Activated CD4-positive, alpha-beta T cell treated with anti-CD3 and anti-CD28 coated beads for 24 hours (primary cell): ENCODE measurements around the gene SORL1.
"Not testable (repeated sequence)": the region's sequence is repeated elsewhere in the genome, so short reads cannot be mapped to it uniquely, and the experiment has no call there.

ENCODE experiments used
- DNase-seq, 2 donors: peaks; one replicate each; pipeline ENCODE4 v3.0.0-alpha.2; 2020; ENCODE audit warnings: low read depth in 2 of 2

The SORL1 gene

DNA sequence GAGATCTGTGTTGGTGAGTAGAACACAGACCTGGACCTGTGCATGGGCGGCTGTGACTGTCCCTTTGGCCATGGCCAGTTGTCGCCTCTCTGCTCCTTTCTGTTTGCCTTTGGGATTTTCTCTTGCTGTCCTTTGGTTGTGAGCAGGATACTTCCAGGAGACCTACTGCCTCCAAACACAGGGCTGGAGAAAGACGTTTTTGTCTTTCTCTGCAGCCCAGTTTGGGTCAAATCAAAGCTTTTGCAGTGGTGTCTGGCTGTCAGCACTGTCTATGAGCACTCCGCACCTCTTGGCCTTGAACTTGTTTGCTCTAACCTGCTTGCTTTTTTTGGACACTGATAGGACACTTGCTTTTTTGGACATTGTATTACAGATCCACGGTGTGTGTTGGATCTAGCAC is 109.6 kb downstream of the SORL1 start:
- DNase-seq = no peak

DNA sequence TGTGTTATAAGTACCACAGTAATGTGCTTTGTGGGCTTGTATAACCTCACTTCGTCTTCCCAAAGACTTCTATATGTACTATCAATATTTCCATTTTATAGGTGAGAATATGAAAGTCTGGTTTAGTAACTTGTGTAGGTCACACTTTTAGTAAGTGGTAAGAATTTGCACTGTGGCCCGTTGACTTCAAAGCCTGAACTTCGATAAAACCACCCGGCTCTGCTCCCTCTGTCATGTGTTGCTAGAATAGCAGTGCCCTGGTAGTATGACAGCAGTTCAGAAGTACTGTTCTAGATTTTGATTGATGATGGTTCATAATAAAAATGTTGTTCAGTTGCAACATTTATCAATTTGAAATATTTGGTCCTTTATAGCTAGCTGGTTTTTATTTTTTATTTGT is 110.9 kb downstream of the SORL1 start:
- peak; percentile 9 to 10 for DNase-seq

DNA sequence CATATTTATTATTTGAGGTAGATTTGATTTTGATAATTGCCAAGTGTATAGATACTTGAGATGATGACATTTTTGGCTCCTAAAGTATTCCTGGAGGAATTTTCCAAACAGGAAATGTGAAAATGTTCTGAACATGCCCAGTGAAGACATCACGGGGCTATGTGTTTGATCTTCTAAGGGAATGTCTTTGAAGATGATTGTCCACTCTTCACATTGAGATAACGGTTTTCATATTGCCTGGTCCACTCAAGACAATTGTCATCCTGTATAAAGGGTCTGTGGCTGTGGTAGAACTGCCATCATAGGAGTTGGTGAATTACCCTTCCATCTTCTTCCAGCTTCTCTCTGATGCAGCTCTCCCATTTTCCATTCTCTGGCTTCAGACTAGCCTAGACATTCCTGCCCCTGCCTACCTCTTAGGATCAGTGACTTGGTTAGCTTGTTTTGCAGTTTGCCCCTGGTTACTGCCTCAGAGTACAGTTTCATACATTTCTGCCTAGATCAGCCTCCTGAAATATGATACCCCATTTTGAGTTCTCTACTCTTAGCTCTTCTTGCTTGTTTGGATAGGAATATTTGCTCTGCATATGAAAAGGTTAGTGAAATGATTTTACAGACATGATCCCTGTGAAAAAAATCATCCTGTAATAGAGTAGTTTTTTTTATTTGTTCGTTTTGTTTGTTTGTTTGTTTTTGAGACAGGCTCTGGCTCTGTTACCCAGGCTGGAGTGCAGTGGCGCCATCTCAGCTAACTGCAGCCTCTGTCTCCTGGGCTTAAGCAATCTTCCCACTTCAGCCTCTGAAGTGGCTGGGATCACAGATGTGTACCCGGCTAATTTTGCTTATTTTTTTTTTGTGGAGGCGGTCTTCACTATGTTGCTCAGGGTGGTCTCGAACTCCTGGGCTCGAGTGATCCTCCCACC is 112.0 kb downstream of the SORL1 start:
- DNase-seq = no peak

DNA sequence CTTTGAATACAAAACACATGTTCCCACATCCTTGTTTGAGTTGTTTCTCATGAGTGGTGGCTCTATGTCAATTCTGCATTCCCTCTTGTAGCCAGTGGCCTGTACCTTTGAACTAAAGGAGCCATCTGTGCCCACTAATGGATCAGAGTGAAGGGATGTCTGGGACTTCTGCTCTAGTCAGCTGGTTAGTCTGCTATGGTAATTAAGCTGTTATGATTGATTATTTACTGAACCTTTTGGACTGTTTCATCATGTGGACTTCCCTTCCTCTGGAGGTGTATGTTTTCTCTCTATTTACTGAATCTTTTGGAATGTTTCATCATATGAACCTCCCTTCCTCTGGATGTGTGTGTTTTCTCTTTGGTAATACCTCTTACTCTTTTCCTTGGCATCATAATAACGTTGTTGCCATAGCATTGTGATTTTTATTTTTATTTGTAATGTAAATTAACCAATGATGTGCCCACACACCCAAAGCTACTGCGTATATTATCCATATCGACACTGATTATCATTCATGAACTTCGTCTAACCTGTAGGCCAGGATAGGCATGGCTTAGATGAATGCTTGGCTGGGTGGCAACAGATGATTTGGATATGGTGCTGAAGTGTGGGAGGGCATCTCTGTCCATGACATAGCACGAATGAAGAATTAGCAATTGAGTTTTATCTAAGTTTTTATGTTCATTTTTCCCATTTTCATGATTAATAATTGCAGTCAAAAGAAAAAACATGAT is 113.0 kb downstream of the SORL1 start:
- no peak for DNase-seq

DNA sequence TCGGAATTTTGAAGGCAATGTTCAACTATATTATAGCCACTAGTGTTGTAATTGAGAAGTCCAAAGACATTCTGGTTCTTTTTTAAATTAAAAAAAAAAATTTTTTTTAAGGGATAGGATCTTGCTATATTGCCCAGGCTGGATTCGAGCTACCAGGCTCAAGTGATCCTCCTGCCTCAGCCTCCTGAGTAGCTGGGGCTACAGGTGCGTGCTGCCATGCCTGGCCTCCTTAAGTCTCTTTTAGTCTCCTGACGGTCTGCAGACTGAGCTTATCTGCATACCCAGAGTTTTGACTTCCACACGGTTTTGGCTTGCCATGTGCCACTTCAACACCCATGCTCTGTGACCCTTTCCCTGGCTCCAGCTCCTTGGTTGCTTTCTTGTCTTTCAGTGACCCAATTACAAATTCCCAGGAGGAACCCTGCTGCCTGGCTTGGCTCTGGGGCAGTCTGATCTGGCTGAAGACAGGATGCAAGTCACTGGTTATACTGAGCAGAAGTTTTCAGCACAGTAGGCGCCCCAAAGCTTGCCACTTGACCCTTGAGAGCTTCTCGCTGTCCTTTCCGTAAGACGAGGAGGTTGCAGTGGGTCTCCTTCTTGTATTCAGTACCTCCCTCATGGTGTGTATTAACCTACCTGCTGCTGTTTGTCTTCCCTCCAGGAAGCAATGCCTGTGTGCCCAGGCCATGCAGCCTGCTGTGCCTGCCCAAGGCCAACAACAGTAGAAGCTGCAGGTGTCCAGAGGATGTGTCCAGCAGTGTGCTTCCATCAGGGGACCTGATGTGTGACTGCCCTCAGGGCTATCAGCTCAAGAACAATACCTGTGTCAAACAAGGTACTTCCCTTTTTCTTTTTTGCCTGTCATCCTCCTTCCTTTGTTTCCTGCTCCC is 114.4 kb downstream of the SORL1 start:
- DNase-seq = no peak

DNA sequence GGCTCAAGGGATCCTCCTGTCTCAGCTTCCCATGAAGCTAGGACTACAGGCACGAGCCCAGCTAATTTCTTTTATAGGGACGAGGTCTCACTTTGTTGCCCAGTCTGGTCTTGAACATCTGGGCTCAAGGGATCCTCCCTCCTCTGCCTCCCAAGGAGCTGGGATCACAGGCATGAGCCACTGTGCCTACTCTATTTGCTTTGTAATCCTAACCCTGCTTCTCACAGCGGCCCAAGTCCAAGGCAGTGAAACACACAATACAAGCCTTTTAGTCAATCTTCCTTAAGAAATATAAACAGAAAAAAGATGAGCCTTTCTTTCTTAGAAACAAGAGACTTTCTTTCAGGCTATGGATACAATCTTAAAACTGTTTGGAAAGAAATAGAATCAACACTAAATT is 115.9 kb downstream of the SORL1 start:
- no peak for DNase-seq

DNA sequence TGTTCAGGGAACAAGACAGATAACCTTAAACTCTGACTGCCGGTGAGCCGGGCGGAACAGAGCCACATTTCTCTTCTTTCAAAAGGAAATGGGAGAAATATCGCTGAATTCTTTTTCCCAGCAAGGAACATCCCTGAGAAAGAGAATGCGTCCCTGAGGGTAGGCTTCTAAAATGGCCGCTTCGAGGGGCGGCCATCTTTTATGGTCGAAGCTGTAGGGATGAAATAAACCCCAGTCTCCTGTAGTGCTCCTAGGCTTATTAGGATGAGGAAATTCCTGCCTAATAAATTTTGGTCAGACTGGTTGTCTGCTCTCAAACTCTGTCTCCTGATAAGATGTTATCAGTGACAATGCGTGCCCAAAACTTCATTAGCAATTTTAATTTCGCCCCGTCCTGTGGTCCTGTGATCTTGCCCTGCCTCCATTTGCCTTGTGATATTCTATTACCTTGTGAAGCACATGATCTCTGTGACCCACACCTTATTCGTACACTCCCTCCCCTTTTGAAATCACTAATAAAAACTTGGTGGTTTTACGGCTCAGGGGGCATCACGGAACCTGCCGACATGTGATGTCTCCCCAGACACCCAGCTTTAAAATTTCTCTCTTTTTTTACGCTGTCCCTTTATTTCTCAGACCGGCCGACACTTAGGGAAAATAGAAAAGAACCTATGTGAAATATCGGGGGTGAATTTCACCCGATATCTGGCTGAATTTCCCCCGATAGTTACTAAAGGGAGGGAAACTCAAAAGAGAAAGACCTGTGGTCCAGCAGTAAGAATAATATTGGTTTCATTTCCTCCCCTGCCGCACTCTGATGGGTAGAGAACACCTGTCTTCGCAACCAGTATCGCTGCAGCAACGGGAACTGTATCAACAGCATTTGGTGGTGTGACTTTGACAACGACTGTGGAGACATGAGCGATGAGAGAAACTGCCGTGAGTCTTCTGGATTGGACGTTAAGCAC is 117.5 kb downstream of the SORL1 start:
- not testable (repeated sequence) for DNase-seq

DNA sequence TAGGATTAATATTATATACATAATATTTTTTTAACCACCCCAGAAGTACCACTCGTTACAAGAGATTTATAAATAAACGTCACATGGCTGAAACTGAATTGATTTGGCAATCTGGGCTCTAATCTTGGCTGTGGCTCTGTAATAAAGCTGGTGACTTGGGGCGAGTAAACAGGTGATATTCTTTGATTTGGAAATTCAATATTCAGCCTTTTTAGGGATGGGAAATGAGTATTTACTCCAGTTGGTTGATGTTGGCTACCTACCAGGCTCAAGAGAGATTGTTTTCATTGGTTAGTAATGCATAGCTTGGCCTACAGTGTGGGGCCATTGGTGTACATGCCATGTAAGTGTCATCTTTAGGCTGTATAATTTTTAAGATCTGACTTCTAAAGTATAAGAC is 118.3 kb downstream of the SORL1 start:
- DNase-seq = no peak

DNA sequence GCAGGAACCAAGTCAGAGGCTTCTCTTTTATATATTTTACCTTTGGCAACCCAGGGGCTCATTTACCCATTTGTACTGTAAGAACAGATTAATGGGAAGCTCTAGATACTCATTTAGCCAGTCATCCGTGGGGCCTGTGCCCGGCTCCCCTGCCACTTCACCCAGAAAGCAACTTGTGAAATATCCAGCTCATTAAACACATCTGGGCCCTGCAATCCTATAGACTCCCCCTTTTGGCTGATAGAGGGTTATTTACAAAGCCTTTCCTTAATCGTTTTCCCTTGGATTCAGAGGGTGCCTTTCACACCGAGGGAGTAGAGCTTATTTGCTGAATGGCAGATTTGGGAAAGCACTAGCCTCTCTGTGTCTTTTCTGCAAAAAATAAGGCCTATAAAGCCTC is 119.4 kb downstream of the SORL1 start:
- DNase-seq = no peak

DNA sequence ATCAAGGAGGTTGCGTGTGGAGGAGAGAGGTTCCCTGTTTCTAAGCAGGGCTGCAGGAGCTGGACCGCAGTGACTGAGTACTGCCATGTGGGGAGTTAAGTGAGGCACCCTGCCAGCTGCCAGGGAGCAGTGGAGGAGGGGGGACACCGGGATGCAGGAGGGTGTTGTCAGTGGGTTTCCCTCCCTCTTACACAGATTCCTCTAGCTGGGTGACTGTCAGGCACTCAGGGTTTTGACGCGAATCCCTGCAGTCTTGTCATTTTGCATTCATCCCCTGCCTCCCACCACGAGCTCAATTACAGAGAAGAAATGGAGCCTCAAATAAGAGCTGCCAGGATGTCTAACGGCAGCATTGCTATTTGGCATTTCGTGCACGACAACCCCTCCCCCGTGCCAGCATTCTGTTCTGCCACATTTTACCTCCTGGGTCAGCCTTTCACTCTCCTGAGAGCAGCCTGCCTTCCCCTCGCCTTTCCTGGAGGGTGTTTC is 120.5 kb downstream of the SORL1 start:
- no peak for DNase-seq

DNA sequence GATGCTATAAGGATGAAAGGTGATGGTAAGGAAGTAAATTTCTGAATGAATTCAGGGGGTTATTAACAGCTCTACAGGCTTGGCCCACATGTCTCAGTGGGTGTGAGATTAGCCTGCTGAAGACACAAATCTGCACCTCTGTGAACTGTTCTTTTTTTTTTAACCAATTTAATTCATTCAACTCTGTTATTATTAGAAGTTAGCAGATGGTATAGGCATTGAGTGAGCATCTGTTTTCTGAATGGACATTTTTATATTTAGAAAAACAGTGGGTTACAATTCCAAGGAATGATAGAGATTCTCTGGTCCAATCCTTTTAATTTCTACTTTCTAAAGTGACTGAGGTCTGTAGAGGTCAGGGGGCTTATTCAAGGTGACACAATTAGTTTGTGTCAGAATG is 122.7 kb downstream of the SORL1 start:
- no peak for DNase-seq

DNA sequence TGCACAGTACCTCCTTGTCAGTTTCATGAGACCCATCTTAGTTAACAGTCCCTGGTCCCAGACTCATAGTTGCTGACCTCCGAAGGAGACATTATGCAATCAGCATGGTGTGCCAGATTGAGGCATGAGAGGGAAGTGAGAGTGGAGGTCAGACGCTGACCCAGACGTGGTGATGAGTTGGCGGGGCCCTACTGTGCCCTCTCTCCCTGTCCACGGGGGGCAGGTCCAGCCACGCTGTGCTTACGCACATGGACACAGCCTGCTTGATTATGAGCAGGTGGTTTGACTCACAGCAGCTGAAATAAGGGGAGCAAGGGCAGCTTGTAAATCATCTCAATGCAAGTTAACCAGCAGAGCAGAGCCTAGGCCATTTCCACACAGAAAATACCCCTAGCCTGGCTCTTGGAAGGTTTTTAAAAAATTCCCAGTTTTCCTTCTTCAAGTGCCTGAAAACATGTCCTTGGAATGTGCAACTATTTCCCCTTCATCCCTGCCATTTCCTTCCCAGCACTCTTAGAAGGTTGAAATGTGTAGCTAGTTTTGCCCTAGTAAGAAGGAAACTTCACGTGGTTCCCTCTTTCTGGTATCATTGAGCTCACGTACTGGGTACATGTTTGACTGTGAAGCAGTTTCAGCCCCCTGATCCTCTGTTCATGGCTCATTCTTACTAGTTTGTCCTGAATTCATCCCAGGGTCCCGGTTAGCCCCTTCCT is 123.3 kb downstream of the SORL1 start:
- no peak for DNase-seq

DNA sequence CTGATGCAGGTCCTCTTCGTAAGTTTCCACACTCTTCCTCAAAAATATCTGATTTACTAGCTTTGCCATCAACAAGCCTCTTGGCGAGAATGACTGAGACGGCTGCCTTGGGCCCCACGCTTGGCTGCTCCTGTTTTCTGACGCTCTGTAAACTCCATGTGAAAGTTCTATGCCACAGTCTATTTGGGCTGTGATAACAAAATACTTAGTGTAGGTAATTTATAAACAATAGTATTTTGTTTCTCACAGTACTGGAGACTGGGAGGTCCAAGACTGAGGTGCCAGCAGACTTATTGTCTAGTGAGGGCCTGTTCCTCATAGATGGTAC is 123.8 kb downstream of the SORL1 start:
- DNase-seq = no peak

DNA sequence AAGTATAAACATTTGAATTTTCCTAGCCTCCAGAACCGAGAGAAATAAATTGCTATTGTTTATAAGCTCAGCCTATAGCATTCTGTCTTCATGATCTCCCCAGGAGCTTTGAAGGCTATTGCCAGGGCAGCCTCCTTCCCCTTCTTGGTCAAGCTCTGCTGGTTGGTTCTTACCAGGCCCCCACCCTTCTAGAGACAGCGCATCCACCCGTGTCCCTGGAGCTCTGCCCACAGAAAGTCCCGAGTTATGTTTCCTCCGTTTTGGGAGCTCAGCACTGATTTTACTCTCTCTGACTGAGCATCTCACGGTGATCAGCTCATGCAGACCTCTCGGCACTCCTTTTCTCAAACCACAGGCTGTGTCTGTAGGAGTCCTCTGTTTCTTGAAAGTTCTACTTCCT is 124.4 kb downstream of the SORL1 start:
- DNase-seq = no peak

DNA sequence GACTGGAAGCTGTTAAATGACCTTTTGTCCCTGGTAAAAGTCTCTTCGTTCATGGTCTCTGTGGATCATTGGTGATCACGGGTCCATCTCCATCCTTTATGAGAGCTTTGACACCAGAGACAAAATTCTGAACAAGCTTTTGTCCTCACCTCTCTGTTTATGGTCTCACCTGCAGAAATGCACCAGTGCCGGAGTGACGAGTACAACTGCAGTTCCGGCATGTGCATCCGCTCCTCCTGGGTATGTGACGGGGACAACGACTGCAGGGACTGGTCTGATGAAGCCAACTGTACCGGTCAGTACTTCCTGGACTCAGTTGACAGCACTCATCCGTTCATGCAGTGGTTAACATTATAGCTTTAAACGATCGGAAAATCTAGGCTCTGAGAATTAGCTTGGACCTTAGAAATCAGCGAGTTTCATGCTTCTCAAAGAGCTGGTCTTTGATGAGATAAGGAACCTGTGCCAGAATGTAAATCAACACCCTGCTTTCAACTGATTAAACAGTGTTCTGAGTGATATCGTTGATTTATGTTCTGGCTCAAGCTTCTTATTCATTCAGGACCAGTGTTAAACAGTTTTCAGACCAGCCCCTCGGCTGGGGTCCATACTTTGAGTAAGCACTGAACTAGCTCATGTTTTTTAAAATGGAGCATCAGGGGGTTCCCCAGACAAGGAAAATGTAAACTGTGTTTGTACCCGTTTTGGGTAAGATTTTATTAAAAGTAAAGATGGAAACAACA is 125.2 kb downstream of the SORL1 start:
- DNase-seq = no peak

DNA sequence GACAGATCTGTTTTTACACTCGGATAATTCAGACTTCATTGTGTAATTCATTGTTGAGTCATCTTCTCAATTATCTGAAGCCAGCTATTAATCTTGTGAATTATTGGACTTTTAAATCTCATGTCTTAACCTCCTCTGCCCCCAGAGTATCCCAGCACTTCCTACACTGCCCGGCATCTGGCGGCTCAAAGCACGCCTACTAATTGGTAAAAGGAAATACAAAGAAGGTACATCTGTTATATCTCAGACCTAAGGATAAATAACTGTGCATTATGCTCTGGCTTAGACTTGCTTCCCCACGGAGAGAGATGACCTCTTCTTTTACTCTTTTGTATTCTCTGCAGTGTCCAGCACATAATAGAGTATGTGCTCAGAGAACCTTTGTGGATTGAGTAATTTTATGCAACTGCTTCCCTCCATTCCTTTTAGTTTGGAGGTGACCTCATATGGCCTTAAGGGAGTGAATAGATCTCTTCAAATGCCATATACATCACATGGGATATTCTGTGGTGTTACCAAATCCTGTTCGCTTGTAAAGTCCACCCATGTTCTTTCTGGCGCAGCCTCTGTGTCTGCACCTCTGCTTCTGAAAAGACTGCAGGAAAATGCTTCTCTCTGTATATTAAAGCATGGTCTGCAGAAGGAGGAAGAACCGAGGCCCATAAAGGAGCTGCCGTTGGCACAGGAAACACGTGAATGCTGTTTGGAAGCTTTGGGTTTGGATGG is 126.3 kb downstream of the SORL1 start:
- no peak for DNase-seq

DNA sequence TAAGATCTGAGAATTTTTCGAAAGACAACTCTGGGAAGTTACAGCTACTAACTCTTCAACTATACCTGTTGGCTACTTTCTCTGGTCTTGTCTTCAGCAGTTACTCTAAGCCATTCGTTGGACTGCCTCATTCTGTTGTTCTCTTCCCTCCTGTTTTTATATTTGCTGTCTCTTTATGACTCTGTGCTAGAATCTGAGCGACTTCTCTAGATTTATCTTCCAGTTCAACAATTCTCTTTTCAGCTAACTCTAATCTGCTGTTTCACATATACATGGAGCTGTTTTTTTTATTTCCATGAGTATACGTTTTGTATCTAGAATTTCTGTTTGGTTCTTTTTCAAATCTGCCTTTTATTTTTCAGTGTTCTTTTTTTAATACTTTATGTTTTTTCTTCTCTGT is 128.0 kb downstream of the SORL1 start:
- DNase-seq = no peak

DNA sequence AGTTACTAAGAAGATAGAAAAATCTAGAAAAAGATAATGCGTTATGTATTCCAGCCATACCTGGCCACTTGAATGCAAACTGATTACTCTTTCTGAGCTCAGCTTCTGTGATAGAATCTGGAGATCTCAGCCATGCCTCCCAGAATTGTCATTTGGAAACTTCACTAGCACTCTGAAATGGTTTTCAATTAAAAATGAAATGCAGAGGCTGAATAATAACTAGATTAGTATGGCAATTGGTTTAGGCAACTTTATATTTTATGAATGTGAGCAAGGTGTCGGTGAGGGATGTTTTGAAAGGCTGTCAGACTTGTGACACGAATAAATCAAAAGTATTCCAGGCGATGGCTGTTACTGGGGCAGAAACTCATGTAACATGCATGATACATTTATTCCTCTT is 129.5 kb downstream of the SORL1 start:
- DNase-seq = no peak

DNA sequence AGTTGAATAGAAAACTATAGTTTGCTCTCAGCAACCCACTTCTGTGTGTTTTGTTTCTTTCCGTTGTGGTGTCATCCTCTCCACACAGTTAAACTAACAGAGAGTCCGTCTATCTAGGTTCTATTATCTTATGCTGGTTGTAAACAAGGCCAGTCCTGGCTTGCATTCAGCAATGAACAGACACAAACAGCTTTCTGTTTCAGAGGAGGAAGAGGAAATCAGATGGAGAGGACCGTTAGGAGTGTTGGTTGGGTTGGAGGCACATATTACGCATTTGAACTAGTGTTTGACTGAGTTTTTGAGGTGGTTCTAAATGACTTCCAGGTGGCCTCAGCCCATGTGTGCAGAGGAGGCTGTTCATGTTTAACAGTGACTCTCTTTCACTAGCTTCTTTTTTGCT is 130.2 kb downstream of the SORL1 start:
- no peak for DNase-seq
